ENCODE results near the gene RNF133. TPM values are rescaled to one million over a fixed set of nuclear protein-coding genes. Genes with fewer than 3 reads are reported as not detected.

The RNF133 gene
- total and polyA plus RNA-seq, 4 donors = 0.05 to 9.1 (median 1.2) TPM

DNA sequence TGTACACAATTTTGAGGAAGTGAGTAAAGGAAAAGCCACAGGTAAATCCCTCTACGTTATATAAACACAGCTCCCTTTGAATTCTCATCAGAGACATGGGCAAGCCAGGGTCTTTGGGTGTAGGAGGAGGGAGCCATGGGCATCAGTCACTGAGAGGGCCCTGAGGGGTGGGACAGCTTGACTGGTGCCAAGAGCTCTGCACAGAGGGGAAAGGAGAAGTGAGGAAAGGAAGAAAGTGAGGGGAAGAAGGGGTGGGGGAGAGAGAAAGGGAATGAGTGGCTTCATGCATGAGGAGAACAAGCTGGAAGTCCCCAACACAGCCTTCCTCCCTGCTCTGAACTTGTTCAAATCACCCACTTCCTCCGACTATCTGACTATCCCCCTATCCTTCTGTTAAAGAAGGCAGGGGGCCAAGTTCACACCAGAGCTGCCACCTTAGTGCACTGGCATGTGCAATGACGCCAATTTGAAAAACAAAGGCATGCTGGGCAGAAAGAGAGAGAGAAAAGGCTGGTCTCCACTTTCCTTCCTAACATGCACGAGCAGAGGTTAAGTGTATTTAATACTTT, 20.2 kb upstream of the RNF133 start:
- no peaks in the 10 kb centered on the region for H3K27me3 ChIP-seq (ENCODE audit: control insufficient read depth in 3 of 3, insufficient read depth in 3 of 3, low read length in 2 of 3)
- ATAC-seq (ENCODE audit: insufficient read depth, low FRiP score) (no peak), DNase-seq (no peak)
- no peaks in the 10 kb centered on the region for H3K9me3 ChIP-seq (ENCODE audit: control insufficient read depth in 4 of 4, insufficient read depth in 3 of 4, low read length in 3 of 4)
- whole genome bisulfite sequencing, 2 donors = 78 to 80% methylated on average over 4 of the region's 4 CpGs
- no peaks in the 10 kb centered on the region for H3K36me3 ChIP-seq (ENCODE audit: control insufficient read depth in 4 of 4, insufficient read depth in 4 of 4, low read length in 4 of 4)
- TF ChIP-seq, protein P1, sequence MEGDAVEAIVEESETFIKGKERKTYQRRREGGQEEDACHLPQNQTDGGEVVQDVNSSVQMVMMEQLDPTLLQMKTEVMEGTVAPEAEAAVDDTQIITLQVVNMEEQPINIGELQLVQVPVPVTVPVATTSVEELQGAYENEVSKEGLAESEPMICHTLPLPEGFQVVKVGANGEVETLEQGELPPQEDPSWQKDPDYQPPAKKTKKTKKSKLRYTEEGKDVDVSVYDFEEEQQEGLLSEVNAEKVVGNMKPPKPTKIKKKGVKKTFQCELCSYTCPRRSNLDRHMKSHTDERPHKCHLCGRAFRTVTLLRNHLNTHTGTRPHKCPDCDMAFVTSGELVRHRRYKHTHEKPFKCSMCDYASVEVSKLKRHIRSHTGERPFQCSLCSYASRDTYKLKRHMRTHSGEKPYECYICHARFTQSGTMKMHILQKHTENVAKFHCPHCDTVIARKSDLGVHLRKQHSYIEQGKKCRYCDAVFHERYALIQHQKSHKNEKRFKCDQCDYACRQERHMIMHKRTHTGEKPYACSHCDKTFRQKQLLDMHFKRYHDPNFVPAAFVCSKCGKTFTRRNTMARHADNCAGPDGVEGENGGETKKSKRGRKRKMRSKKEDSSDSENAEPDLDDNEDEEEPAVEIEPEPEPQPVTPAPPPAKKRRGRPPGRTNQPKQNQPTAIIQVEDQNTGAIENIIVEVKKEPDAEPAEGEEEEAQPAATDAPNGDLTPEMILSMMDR (IDR thresholded peaks at IDR 0.05; ENCODE audit: control extremely low read depth, extremely low read depth) = no peak
- no peak overlapping the region for H3K9ac ChIP-seq (ENCODE audit: insufficient read depth in 1 of 2, low read length in 2 of 2)
- H3K4me3 ChIP-seq = no peak overlapping the region
- H3K4me1 ChIP-seq (ENCODE audit: control insufficient read depth in 5 of 5, insufficient read depth in 5 of 5, low read length in 5 of 5) = peaks cover 0 to 4% (median 0%) of the 10 kb centered on the region in 5 donors
- H3K27ac ChIP-seq (ENCODE audit: low read depth in 1 of 2, low read length in 1 of 2) = no peak overlapping the region

- 80 to 84% methylated on average over 6 of the region's 6 CpGs for WGBS, 2 donors
- Histone ChIP-seq H3K36me3 (ENCODE audit: control insufficient read depth in 4 of 4, insufficient read depth in 4 of 4, low read length in 4 of 4) (no peaks in the 10 kb centered on the region), H3K27me3 (ENCODE audit: control insufficient read depth in 3 of 3, insufficient read depth in 3 of 3, low read length in 2 of 3) (no peaks in the 10 kb centered on the region), H3K9me3 (ENCODE audit: control insufficient read depth in 4 of 4, insufficient read depth in 3 of 4, low read length in 3 of 4) (no peaks in the 10 kb centered on the region), H3K4me1 (ENCODE audit: control insufficient read depth in 5 of 5, insufficient read depth in 5 of 5, low read length in 5 of 5) (peaks cover 0 to 4% (median 0%) of the 10 kb centered on the region in 5 donors), H3K27ac (ENCODE audit: low read depth in 1 of 2, low read length in 1 of 2) (peak overlapping the region in 1 of 2 donors; percentile 40), H3K4me3 (no peak overlapping the region), H3K9ac (ENCODE audit: insufficient read depth in 1 of 2, low read length in 2 of 2) (no peak overlapping the region)
- ATAC-seq (ENCODE audit: insufficient read depth, low FRiP score) (no peak), DNase-seq (no peak)
- TF ChIP-seq, protein P1 (IDR thresholded peaks at IDR 0.05; ENCODE audit: control extremely low read depth, extremely low read depth) = no peak
Measured at GRCh38 chr7:122717356-122718089, 18.6 kb upstream of the RNF133 start.

GRCh38 chr7:122715183-122715582, 16.3 kb upstream of the RNF133 start:
- Histone ChIP-seq H3K4me3 (no peak overlapping the region), H3K27ac (ENCODE audit: low read depth in 1 of 2, low read length in 1 of 2) (no peak overlapping the region), H3K9me3 (ENCODE audit: control insufficient read depth in 4 of 4, insufficient read depth in 3 of 4, low read length in 3 of 4) (no peaks in the 10 kb centered on the region), H3K4me1 (ENCODE audit: control insufficient read depth in 5 of 5, insufficient read depth in 5 of 5, low read length in 5 of 5) (peaks cover 0 to 4% (median 0%) of the 10 kb centered on the region in 5 donors), H3K27me3 (ENCODE audit: control insufficient read depth in 3 of 3, insufficient read depth in 3 of 3, low read length in 2 of 3) (no peaks in the 10 kb centered on the region), H3K9ac (ENCODE audit: insufficient read depth in 1 of 2, low read length in 2 of 2) (no peak overlapping the region), H3K36me3 (ENCODE audit: control insufficient read depth in 4 of 4, insufficient read depth in 4 of 4, low read length in 4 of 4) (no peaks in the 10 kb centered on the region)
- TF ChIP-seq, protein P1 (IDR thresholded peaks at IDR 0.05; ENCODE audit: control extremely low read depth, extremely low read depth) = no peak
- ATAC-seq (ENCODE audit: insufficient read depth, low FRiP score) = no peak
- DNase-seq = no peak
- WGBS, 2 donors = 91 to 93% methylated on average over 3 of the region's 3 CpGs

All from lung (tissue), 12 donors.